NCI-H526 (cell line): ENCODE data around the gene PRMT3.
"Not testable (repeated sequence)": the region's sequence is repeated elsewhere in the genome, so short reads cannot be mapped to it uniquely, and the experiment has no call there.

Experiments used
- DNase-seq, 2 experiments: peaks; one replicate each; lab custom pipeline; 2025; lab: John Stamatoyannopoulos, UW

Gene PRMT3

GRCh38 chr11:20374741-20375300 is 12.7 kb upstream of the PRMT3 start:
- no peak for DNase-seq

- DNase-seq = no peak
Measured at GRCh38 chr11:20376162-20376730, 11.3 kb upstream of the PRMT3 start.

DNA sequence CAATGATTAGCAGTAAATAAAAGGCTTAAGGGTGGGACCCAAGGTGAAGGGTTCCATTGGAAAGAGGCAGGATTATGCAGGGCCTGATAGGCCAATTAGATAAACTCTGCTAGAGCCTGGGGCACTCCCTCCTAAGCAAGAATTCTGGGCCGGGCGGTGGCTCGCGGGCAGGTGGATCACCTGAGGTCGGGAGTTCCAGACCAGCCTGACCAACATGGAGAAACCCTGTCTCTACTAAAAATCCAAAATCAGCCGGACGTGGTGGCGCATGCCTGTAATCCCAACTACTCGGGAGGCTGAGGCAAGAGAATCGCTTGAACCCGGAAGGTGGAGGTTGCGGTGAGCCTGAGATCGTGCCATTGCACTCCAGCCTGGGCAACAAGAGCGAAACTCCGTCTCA is 1.5 kb upstream of the PRMT3 start:
- not testable (repeated sequence) for DNase-seq

- peak; percentile 38 to 47 for DNase-seq
Measured at GRCh38 chr11:20388096-20389055, 860 bp downstream of the PRMT3 start.

GRCh38 chr11:20397281-20397680 is 9.8 kb downstream of the PRMT3 start:
- DNase-seq = peak; percentile 49 to 71

GRCh38 chr11:20399498-20399897 is 12.0 kb downstream of the PRMT3 start:
- DNase-seq = no peak

DNA sequence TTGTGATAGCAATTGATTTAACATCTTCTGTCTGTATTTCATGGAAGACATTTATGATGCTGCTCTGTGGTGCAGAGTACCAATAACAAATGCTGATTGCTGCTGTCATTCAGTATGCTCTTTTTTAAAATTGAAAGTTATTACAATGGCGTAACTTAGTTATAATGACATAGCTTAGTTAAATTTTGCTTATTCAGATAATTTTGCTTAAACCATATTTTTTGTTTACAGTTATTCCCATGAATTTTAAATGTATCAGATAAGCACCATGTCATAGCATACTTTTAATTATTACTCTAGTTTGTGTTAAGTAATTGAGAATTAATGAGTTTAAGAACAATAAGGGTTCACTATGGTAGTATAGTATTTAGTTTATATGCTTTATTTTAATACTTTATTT is 15.5 kb downstream of the PRMT3 start:
- no peak for DNase-seq

DNA sequence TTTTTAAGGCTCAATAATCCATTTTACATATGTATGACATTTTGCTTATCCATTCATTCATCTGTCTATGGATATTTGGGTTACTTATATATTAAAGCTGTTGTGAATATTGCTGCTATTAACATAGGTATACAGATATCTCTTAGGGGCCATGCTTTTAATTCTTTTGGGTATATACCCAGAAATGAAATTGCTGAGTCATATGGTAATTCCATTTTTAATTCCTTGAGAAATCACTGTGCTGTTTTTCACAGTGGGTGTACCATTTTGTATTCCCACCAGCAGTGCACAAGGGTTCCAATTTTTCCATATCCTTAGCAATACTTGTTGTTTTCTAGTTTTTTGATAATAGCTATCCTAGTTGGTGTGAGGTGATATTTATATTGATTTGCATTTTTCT is 19.0 kb downstream of the PRMT3 start:
- no peak for DNase-seq

- DNase-seq = no peak
Measured at GRCh38 chr11:20407344-20407743, 19.8 kb downstream of the PRMT3 start.

GRCh38 chr11:20415432-20415831 is 27.9 kb downstream of the PRMT3 start:
- DNase-seq = no peak

DNA sequence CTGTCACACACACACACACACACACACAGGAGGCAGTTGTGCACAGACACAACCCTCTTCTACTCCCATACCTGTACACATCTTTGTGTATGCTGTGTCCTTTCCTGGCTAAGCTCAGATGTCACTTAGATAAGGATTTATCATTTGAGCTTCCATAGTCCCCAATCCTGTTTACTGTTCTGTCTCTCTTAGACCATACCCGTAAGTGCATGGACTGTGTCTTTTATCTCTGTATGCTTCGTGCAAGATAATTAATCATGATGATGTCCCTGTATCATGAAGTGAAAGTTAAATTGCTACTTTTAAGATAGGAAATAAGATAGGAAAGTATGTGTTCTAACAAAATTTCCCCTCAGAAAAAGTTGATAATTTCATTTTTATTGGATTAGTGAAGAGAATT is 30.3 kb downstream of the PRMT3 start:
- DNase-seq = no peak

DNA sequence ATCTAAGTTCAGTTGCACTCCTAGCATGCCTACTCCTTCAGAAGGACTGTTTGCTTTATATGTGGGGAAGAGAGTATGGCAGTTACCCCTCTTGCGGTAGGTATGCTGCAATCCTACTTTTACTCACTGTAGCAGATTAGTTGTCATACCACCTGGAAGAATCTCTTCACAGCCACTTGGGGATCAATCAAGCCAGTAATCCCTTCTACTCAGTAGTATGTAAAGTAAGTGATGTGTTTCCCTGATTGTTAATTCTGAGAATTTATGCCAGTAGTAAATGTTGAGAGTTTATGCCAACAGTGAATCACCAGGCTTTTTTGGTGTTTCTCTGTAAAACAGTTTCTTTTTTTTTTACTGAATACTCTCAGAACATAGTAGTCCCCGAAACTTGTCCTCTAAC is 34.4 kb downstream of the PRMT3 start:
- DNase-seq = no peak

GRCh38 chr11:20429216-20429615 is 41.7 kb downstream of the PRMT3 start:
- DNase-seq = no peak

GRCh38 chr11:20438637-20439036 is 51.1 kb downstream of the PRMT3 start:
- no peak for DNase-seq

- peak; percentile 20 to 36 for DNase-seq
Measured at GRCh38 chr11:20443596-20443995, 56.1 kb downstream of the PRMT3 start.

GRCh38 chr11:20444535-20444934 is 57.0 kb downstream of the PRMT3 start:
- no peak for DNase-seq

GRCh38 chr11:20448834-20449233 is 61.3 kb downstream of the PRMT3 start:
- DNase-seq = no peak

DNA sequence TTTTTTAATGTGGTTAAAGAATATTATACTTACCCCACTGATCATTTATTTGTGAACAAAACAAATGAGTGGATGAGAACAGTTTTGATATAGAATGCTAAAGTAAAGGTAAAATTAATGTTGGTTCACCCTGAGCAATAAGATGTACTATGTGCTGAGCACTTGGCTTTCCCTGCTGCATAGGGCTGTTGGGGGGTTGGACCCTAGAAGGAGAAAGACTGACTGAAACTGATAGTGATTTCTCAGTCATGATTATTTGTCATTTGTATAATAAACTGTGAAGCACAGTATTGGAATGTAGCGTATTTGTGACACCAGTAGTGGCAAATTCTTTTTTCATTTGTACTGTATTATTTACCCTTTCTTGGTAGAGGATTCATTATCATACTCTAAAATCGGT is 63.3 kb downstream of the PRMT3 start:
- DNase-seq = no peak

DNA sequence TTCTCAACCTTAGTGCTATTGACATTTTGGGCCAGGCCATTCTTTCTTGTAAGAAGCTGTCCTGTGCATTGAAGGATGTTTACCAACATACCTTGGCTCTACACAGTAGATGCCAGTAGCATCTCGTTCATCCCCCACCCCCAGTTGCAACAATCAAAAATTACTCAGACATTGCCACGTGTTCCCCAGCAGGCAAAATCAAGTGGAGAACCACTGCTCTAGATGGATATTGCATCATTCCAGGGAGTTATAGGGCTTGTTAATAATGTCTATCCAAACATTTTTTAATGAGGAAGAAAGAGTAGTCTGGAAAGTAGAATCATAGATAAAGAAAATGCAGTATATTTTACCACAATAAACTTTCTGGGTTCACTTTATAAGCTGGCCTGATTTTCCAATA is 64.1 kb downstream of the PRMT3 start:
- DNase-seq = no peak

DNA sequence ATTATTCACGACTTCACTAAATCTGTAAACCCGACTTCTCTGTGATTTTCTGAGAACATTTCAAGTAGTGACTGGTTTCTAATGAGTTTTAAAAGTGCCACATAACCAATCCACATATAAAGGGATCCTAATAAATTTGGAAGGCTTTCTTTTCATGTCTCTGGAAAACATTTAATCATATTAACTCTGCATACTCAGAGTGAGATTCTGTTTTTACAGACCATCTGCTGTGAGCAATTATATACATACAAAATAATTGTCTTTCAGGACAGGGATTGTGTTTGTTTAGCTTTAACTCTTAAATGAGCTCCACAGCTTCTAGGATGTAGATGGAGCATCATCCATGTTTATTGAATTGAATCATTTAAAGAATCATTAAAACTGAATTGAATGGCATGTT is 65.1 kb downstream of the PRMT3 start:
- no peak for DNase-seq

- DNase-seq = no peak
Measured at GRCh38 chr11:20453657-20454316, 66.3 kb downstream of the PRMT3 start.

DNA sequence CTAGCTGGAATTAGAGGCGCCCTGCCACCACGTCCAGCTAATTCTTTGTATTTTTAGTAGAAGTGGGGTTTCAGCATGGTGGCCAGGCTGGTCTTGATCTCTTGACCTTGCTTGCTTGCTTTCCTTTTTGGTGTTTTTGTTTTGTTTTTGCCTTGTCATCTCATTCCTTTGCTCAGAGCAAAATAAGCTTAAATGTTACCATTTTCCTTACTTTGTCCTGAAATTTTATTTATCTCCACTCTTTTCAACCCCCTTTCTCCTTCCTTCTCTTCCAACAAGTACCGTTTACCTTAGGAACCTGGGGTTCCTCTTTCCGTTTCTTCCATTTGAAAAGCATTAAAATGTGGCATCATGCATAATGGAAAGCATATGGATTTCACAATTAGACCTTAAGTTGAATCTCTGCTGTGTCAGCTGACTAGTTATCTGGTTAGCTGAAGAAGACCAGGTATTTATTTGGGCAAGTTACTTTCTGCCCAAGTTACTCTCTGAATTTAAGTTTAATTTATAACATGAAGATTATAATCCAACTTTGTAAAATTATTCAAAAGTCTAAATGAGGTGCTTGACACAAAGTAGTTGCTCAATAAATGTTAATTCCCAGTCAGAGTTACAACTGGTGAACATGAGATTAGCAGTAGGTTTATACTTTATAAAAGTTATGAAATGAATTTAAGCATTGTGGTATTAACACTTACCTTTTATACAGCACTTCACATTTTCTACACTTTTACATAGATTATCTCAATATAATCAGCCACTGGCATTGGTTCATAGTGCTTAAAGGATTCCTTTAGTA is 69.7 kb downstream of the PRMT3 start:
- no peak for DNase-seq
